ENCODE measurements around the gene CHRNA5. TPM values are rescaled to one million over a fixed set of nuclear protein-coding genes. Genes with fewer than 3 reads are reported as not detected.

Gene CHRNA5
- total and polyA plus RNA-seq, 12 donors: 0.49 to 3.9 (median 2.3) TPM

- TF ChIP-seq, protein P1, sequence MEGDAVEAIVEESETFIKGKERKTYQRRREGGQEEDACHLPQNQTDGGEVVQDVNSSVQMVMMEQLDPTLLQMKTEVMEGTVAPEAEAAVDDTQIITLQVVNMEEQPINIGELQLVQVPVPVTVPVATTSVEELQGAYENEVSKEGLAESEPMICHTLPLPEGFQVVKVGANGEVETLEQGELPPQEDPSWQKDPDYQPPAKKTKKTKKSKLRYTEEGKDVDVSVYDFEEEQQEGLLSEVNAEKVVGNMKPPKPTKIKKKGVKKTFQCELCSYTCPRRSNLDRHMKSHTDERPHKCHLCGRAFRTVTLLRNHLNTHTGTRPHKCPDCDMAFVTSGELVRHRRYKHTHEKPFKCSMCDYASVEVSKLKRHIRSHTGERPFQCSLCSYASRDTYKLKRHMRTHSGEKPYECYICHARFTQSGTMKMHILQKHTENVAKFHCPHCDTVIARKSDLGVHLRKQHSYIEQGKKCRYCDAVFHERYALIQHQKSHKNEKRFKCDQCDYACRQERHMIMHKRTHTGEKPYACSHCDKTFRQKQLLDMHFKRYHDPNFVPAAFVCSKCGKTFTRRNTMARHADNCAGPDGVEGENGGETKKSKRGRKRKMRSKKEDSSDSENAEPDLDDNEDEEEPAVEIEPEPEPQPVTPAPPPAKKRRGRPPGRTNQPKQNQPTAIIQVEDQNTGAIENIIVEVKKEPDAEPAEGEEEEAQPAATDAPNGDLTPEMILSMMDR (IDR thresholded peaks at IDR 0.05): no peak
- no peak for ATAC-seq
- WGBS, 2 donors: 86 to 94% methylated on average over 1 of the region's 1 CpG
- no peak for DNase-seq
- Histone ChIP-seq H3K4me3 (no peak overlapping the region), H3K27ac (no peak overlapping the region), H3K9me3 (no peaks in the 10 kb centered on the region), H3K27me3 (peaks cover 0 to 8% (median under 1%) of the 10 kb centered on the region in 7 donors), H3K36me3 (no peaks in the 10 kb centered on the region), H3K4me1 (peaks cover 0 to 7% (median 0%) of the 10 kb centered on the region in 9 donors)
- intact Hi-C loops (cut with DNase I): no loop called here
These were observed 9.6 kb downstream of the CHRNA5 start for GRCh38 chr15:78574944-78575343.

DNA sequence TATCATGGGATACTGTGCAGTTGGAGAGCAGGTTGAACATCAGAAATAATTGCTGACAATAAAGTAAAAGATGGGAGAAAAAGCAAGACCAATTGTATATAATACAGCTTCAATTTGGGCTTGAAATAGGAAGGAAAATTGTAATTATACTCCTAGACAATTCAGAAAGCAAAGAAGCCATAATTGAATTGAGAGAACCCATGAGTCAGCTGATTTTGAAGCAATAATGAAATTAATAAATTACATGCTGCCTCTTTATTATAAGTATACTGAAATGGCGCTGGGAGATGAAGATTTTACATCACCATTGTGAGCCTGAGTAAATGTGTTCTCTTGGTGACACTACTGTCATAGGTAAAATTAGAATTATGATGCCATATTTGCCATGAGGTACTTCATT lies 32.3 kb downstream of the CHRNA5 start:
- no peaks in the 10 kb centered on the region for H3K27me3 ChIP-seq
- H3K9me3 ChIP-seq: no peaks in the 10 kb centered on the region
- intact Hi-C loops (cut with DNase I): no loop called here
- 91 to 98% methylated on average over 1 of the region's 1 CpG for WGBS, 2 donors
- DNase-seq (no peak), ATAC-seq (no peak)
- H3K27ac ChIP-seq: no peak overlapping the region
- H3K4me1 ChIP-seq: no peaks in the 10 kb centered on the region
- TF ChIP-seq, protein P1 (IDR thresholded peaks at IDR 0.05): no peak
- no peaks in the 10 kb centered on the region for H3K36me3 ChIP-seq
- H3K4me3 ChIP-seq: no peak overlapping the region

- 83 to 92% methylated on average over 3 of the region's 3 CpGs for WGBS, 2 donors
- H3K27me3 ChIP-seq: peaks cover 0 to 3% (median 0%) of the 10 kb centered on the region in 7 donors
- DNase-seq: no peak
- TF ChIP-seq, protein P1 (IDR thresholded peaks at IDR 0.05): no peak
- H3K9me3 ChIP-seq: no peaks in the 10 kb centered on the region
- intact Hi-C loops (cut with DNase I): no loop called here
- no peak for ATAC-seq
- no peak overlapping the region for H3K27ac ChIP-seq
- H3K4me1 ChIP-seq: no peaks in the 10 kb centered on the region
- H3K36me3 ChIP-seq: no peaks in the 10 kb centered on the region
- no peak overlapping the region for H3K4me3 ChIP-seq
These were observed 33.0 kb downstream of the CHRNA5 start for GRCh38 chr15:78598348-78598747.

GRCh38 chr15:78599189-78599588 lies 33.9 kb downstream of the CHRNA5 start:
- H3K27ac ChIP-seq: no peak overlapping the region
- DNase-seq: no peak
- H3K4me3 ChIP-seq: no peak overlapping the region
- TF ChIP-seq, protein P1 (IDR thresholded peaks at IDR 0.05): no peak
- H3K36me3 ChIP-seq: no peaks in the 10 kb centered on the region
- intact Hi-C loops (cut with DNase I): no loop called here
- ATAC-seq: no peak
- H3K27me3 ChIP-seq: peaks cover 0 to 8% (median 0%) of the 10 kb centered on the region in 7 donors
- no peaks in the 10 kb centered on the region for H3K9me3 ChIP-seq
- H3K4me1 ChIP-seq: no peaks in the 10 kb centered on the region
